T-helper 1 cell (primary cell): ENCODE results near the gene PTGDS.

Experiments used
- DNase-seq, 5 donors: peaks; one replicate each; pipeline ENCODE4 v3.0.0-alpha.2; 2012 to 2020
- total RNA-seq, 4 donors: gene quantifications; one replicate each; lab custom pipeline; 2026; lab: John Stamatoyannopoulos, UW

PTGDS gene
- total RNA-seq = 5.1 to 14.0 (median 6.6) reads per million in 4 donors

- no peak for DNase-seq
Measured at GRCh38 chr9:136977223-136977622, at the start of gene PTGDS. PTGDS (plus strand) TSS chr9:136977504; CDS start chr9:136977579, 75 bp downstream.

GRCh38 chr9:136928591-136928990 lies 48.7 kb upstream of the PTGDS start:
- no peak for DNase-seq

- DNase-seq = no peak
Measured at GRCh38 chr9:136930014-136930413, 47.3 kb upstream of the PTGDS start.

- DNase-seq = no peak
Measured at GRCh38 chr9:136931611-136932130, 45.6 kb upstream of the PTGDS start.

GRCh38 chr9:136934277-136934676 lies 43.0 kb upstream of the PTGDS start:
- no peak for DNase-seq

- DNase-seq = no peak
Measured at GRCh38 chr9:136935651-136936050, 41.7 kb upstream of the PTGDS start.

- no peak for DNase-seq
Measured at GRCh38 chr9:136936645-136937170, 40.6 kb upstream of the PTGDS start.

- no peak for DNase-seq
Measured at GRCh38 chr9:136937186-136938001, 39.9 kb upstream of the PTGDS start.

- DNase-seq = no peak
Measured at GRCh38 chr9:136939431-136939995, 37.8 kb upstream of the PTGDS start.

GRCh38 chr9:136939996-136940525 lies 37.2 kb upstream of the PTGDS start:
- no peak for DNase-seq

- peak in 1 of 5 donors; percentile 7 for DNase-seq
Measured at GRCh38 chr9:136940526-136941230, 36.6 kb upstream of the PTGDS start.

- DNase-seq = peak in 1 of 5 donors; percentile 13
Measured at GRCh38 chr9:136941231-136942111, 35.8 kb upstream of the PTGDS start.

- DNase-seq = peak in 1 of 5 donors; percentile 9
Measured at GRCh38 chr9:136942112-136942880, 35.0 kb upstream of the PTGDS start.

GRCh38 chr9:136942881-136943230 lies 34.4 kb upstream of the PTGDS start:
- DNase-seq = no peak

GRCh38 chr9:136943291-136944211 lies 33.8 kb upstream of the PTGDS start:
- peak in 2 of 5 donors; percentile 25 to 53 for DNase-seq

GRCh38 chr9:136944212-136944518 lies 33.1 kb upstream of the PTGDS start:
- no peak for DNase-seq

- peak; percentile 87 to 96 (median 90) for DNase-seq
Measured at GRCh38 chr9:136944519-136945332, 32.6 kb upstream of the PTGDS start, which contains the start of the genes C8G and FBXW5. C8G (plus strand) TSS chr9:136945243; CDS start chr9:136945321, 78 bp downstream. FBXW5 (minus strand) TSS chr9:136944738; CDS start chr9:136944083, 655 bp downstream.

- DNase-seq = peak in 1 of 5 donors; percentile 13
Measured at GRCh38 chr9:136945333-136946227, 31.7 kb upstream of the PTGDS start.
